HCT116 (cell line): ENCODE measurements around the gene DMKN.

ENCODE experiments used
- CEBPB ChIP-seq: IDR thresholded peaks from 2 replicates; pipeline ENCODE4 v1.6.1; 2012; ENCODE audit warnings: low read depth
- CTCF ChIP-seq, 3 experiments: fragments of 200-600 bp in 1 of 3; sonication (generic) in 1 of 3; IDR thresholded peaks in 2 of 3; conservative IDR thresholded peaks in 1 of 3; 2 replicates each; pipeline ENCODE4 v1.5.1; 2012 to 2017; ENCODE audit warnings: low read depth in 2 of 3, low read length in 2 of 3, antibody characterized with exemption in 1 of 3, borderline replicate concordance in 1 of 3, control low read depth in 1 of 3, mild to moderate bottlenecking in 1 of 3, mixed read lengths in 1 of 3, mixed run types in 1 of 3, moderate library complexity in 1 of 3; ENCODE audit not compliant: insufficient read depth in 1 of 3
- EGR1 ChIP-seq: IDR thresholded peaks from 2 replicates; pipeline ENCODE4 v1.6.1; 2012; ENCODE audit warnings: low read depth
- EZH2 ChIP-seq: fragments of 200-600 bp; sonication (generic); IDR thresholded peaks from 2 replicates; pipeline ENCODE4 v1.6.1; 2017; ENCODE audit warnings: antibody characterized with exemption, mixed run types
- EZH2phosphoT487 ChIP-seq: fragments of 200-600 bp; IDR thresholded peaks from 2 replicates; pipeline ENCODE4 v1.6.1; 2018; ENCODE audit warnings: antibody characterized with exemption, borderline replicate concordance
- FOSL1 ChIP-seq: IDR thresholded peaks from 2 replicates; pipeline ENCODE4 v1.6.1; 2012; ENCODE audit warnings: low read depth
- POLR2A ChIP-seq: IDR thresholded peaks from 2 replicates; pipeline ENCODE4 v1.7.0; 2011; ENCODE audit warnings: borderline replicate concordance; ENCODE audit not compliant: insufficient read depth, insufficient read length; ENCODE audit errors: extremely low read depth
- POLR2AphosphoS5 ChIP-seq: IDR thresholded peaks from 2 replicates; pipeline ENCODE4 v1.6.1; 2011; ENCODE audit warnings: mild to moderate bottlenecking, low read depth, low read length, moderate library complexity
- RAD21 ChIP-seq: IDR thresholded peaks from 2 replicates; pipeline ENCODE4 v1.6.1; 2012; ENCODE audit warnings: low read depth, mild to moderate bottlenecking
- REST ChIP-seq: IDR thresholded peaks from 2 replicates; pipeline ENCODE4 v1.6.1; 2012; ENCODE audit warnings: low read depth
- SP1 ChIP-seq: IDR thresholded peaks from 2 replicates; pipeline ENCODE4 v1.6.1; 2012; ENCODE audit warnings: low read depth
- YY1 ChIP-seq: IDR thresholded peaks from 2 replicates; pipeline ENCODE4 v1.6.1; 2011; ENCODE audit warnings: low read length, low read depth, moderate library complexity, mild to moderate bottlenecking; ENCODE audit not compliant: insufficient replicate concordance; ENCODE audit errors: extremely low read depth
- ZBTB33 ChIP-seq: IDR thresholded peaks from 2 replicates; pipeline ENCODE4 v1.6.1; 2011; ENCODE audit warnings: mild to moderate bottlenecking, low read length, moderate library complexity; ENCODE audit not compliant: insufficient replicate concordance; ENCODE audit errors: extremely low read depth

- TF ChIP-seq SP1 (no peak), REST (no peak), ZBTB33 (no peak), CTCF (IDR thresholded peaks at IDR 0.05 in 2 of 3, conservative IDR thresholded peaks at IDR 0.05 in 1 of 3; ENCODE audit: borderline replicate concordance in 1 of 3, insufficient read depth in 1 of 3, low read depth in 2 of 3, low read length in 2 of 3) (no peak), POLR2A (no peak), EZH2 (no peak), EZH2phosphoT487 (no peak), FOSL1 (no peak), CEBPB (no peak), EGR1 (no peak), POLR2AphosphoS5 (no peak), YY1 (no peak), RAD21 (no peak)
Observed at GRCh38 chr19:35483089-35483488, 30.4 kb downstream of the DMKN start.
